OCI-M2 (cell line): Measurements from ENCODE around the gene PTGER2.

ENCODE experiments used
- DNase-seq: peaks from one replicate; lab custom pipeline; 2025; ENCODE audit not compliant: unreplicated experiment; lab: John Stamatoyannopoulos, UW

Gene PTGER2

DNA sequence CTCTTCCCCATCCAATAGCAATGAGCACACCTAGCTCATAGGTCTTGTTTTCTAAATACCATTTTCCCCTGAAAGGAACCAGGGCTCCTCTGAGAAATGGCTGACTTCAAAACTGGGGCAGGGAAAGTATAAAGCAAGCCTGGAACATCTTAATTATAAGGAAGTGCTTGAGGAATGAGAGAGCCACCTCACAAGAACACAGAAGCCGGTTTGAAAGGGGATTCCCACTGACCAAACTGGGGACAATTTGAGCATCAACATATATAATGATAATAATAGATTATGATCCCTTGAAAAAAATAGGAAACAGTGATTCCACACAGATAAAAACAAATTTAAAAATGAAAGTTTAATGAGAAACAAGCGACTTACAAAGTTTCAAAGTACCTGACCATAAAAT, 22.1 kb downstream of the PTGER2 start:
- no peak for DNase-seq

GRCh38 chr14:52338051-52338681, 24.1 kb downstream of the PTGER2 start:
- DNase-seq: no peak

DNA sequence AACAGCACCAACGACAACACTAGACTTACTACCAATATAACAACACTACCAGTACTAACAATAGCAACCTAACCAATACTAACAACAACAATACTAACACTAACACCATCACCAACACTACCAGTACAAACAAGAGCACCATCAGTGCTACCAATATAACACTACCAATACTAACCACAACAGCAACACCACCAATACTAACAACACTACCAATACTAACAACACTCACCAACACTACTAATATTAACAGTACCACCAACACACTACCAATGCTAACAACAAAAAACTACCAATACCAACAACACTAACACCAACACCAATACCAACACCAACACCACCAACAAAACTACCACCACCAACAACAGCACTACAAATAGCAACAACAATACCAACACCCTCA, 25.1 kb downstream of the PTGER2 start:
- DNase-seq: no peak

GRCh38 chr14:52342849-52343596, 28.9 kb downstream of the PTGER2 start:
- no peak for DNase-seq

DNA sequence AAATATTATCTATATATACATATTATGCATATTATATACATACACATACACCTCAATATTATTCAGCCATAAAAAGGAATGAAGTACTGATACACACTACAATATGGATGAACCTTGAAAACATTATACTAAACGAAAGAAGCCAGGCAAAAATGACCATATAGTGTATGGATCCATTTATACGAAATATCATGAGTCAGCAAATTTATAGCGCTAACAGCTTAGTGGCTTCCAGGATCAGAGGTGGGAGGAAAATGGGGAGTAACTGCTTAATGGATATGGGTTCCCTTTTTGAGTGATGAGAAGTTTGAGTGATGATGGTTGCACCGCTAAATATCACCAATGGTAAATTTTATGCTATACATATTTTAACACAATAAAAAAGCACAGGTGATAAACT, 32.7 kb downstream of the PTGER2 start:
- no peak for DNase-seq

- DNase-seq: no peak
These were observed 34.2 kb downstream of the PTGER2 start for GRCh38 chr14:52348279-52348678.

GRCh38 chr14:52348776-52349175, 34.7 kb downstream of the PTGER2 start:
- no peak for DNase-seq

DNA sequence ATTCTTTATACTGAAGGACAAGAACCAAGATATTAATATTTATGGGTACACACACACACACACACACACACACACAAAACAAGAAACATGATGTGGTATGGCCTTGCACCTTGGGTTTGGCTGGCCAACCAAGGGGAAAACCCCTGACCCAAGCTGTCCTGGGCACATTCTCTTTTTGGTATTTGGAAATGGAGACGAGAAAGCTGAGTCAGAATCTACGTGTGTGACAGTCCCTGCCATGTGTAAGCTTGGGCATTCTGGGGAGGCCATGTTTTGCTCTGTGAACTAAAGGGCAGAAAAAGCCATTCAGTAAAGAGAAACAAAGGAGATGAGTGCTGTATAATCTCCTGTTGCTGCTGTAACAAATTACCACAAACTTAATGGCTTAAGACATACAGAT, 35.6 kb downstream of the PTGER2 start:
- no peak for DNase-seq

- DNase-seq: no peak
These were observed 36.3 kb downstream of the PTGER2 start for GRCh38 chr14:52350445-52350844.

- no peak for DNase-seq
These were observed 37.3 kb downstream of the PTGER2 start for GRCh38 chr14:52351233-52352060.

DNA sequence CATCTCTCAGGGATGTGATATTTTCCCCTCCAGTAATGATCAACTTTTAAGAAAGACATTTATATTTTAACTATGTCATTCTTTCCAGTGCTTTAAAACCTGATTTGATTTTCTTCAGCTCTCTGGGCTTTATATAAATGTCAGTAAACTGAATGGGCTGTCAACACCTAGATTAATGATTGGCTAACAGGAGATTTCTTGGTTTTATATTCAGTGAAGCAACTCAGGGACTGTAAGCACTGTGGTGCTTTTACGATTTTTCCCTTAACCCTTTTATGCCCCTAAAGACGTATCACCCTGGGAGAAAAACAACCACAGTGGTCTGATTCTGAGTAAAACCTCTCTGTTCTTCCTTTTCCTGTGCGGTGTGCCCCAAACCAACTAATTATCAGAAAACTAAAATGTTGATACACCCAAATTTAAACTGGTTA, 38.0 kb downstream of the PTGER2 start:
- DNase-seq: no peak

- no peak for DNase-seq
These were observed 38.5 kb downstream of the PTGER2 start for GRCh38 chr14:52352569-52352968.

- no peak for DNase-seq
These were observed 40.1 kb downstream of the PTGER2 start for GRCh38 chr14:52354242-52354641.

DNA sequence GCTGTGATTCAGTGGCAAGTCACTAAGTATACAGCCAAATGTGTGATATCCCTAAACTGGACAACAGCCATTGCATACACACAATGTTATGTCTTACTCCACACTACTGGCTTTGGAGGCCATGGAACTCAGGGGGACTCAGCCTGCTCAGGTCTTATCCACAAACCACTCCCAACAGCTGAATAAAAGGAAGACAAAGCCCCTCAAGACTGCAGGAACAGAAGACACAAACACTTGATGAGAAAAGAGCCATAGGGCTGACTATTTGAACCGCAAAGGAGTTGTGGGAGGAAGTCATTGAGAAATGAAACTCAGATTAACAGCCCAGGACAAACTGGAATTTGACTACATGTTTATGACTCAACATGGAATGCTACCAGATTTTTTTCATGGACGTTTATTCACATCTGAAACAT, 40.9 kb downstream of the PTGER2 start:
- no peak for DNase-seq

DNA sequence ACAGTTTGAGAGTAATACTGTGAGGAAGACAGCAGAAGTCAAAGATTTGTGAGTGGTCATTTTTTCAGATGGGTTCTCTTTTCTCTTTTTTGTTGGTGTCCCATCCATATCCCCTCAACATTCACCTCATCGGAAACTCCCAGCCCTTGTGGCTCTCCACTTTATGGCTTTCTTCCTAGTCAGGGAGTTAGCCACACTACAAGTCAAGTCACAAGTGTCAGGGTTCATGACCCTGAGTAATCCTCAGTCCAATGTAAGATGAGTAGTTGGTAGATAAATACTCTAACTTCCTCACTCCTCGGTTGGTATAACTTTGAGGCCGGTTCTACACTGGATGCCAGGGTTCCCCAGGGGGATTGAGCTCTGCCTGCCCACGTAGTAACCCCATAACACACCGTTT, 41.4 kb downstream of the PTGER2 start:
- no peak for DNase-seq

DNA sequence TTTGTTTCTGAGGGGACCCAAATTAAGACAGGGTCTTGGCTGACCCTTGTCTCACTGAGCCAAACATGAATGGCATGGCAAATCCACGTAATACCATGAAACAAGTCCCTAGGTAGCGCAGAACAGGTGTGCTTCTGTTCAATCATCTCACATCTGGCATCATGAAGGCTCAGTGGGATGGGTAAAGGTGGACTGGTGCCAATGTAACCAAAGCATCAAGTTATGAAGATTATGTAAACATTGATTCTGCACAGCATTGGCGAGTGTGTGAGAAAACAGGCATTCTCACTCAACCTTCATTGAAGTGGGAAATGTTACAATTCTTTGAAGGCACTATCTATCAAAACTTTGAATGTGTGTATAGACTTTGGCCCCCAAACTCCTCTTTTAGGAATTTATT, 41.9 kb downstream of the PTGER2 start:
- DNase-seq: no peak

DNA sequence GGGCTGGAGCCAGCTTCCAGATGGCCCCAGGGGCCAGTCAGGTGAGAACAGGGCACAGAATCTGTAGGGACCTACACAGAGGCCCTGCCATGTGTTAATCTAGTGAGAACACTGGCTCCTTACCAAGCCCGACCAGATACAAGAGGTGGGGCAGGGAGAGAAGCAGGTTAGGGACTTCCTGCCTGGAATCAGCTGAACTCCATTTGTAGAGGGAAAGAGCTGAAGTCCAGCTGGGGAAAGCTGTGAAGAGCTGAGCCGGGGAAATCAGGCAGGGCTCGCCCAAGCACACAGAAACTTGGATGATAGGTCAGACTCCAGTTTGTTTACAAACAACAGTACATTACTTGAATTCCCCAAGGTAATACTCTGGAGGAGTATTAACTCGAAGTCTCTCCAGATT, 46.7 kb downstream of the PTGER2 start:
- no peak for DNase-seq

DNA sequence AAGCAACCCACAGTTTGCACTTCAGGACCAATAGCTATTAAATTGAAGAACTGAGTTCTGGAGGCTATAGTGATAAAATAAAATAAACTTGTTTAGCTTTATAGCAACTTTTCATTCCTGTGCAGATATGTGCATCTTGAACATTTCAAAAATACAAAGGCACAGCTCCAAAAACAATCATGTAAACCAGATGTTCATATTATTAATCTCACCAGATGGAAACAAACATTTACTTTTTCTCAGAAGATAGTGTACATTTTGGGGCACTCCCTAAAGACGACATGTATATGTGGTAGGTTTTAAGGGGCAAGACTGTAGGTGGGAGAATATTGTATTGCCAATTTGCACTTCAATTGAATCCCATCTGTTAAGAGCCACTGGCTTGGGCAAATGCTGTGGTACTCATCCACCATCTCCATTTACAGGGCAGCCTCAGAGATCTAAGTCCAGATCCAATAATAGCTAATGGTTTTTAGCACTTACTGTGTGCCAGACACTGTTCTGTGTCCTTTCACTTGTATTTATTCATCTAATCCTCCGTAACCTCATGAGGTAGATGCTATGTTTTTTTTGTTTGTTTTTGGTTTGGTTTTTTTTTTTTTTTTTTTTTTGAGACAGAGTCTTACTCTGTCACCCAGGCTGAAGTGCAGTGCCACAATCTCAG, 49.1 kb downstream of the PTGER2 start:
- DNase-seq: no peak

- DNase-seq: no peak
These were observed 49.8 kb downstream of the PTGER2 start for GRCh38 chr14:52363961-52364360.

- DNase-seq: no peak
These were observed 51.0 kb downstream of the PTGER2 start for GRCh38 chr14:52365071-52365470.

- no peak for DNase-seq
These were observed 52.7 kb downstream of the PTGER2 start for GRCh38 chr14:52366796-52367315.
